ENCODE measurements around the gene STMP1. TPM values are rescaled to one million over a fixed set of nuclear protein-coding genes. Genes with fewer than 3 reads are reported as not detected.
"Not testable (repeated sequence)": the region's sequence is repeated elsewhere in the genome, so short reads cannot be mapped to it uniquely, and the experiment has no call there.

Gene STMP1
- total RNA-seq, 1 experiment from 2014 or later: 77.0 TPM

DNA sequence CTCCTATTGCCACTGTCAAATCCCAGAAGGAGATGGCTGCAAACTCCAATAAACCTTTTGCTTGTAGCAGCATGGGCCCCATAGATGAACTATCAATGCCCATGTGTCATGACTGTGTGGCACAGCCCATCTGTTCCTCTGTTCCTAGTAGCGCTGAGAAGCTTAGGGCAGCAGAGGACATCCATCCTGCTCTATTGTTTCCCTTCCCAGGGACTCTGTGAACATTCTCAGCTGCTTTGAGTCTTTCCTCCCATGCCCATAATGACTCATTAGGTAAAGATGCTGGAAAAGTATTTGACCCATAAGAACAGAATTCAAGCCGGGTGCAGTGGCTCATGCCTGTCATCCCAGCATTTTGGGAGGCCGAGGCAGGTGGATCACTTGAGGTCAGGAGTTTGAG is 28.3 kb downstream of the STMP1 start:
- POLR2A ChIA-PET (ENCODE audit: unreplicated experiment): no interaction called here
- H3K4me1 ChIP-seq (replicated peaks; ENCODE audit: insufficient read depth): no peaks in the 10 kb centered on the region
- DNase-seq: no peak
- no peak for TF ChIP-seq EZH2 (IDR thresholded peaks at IDR 0.05; ENCODE audit: low read depth)
- TF ChIP-seq, protein P1, sequence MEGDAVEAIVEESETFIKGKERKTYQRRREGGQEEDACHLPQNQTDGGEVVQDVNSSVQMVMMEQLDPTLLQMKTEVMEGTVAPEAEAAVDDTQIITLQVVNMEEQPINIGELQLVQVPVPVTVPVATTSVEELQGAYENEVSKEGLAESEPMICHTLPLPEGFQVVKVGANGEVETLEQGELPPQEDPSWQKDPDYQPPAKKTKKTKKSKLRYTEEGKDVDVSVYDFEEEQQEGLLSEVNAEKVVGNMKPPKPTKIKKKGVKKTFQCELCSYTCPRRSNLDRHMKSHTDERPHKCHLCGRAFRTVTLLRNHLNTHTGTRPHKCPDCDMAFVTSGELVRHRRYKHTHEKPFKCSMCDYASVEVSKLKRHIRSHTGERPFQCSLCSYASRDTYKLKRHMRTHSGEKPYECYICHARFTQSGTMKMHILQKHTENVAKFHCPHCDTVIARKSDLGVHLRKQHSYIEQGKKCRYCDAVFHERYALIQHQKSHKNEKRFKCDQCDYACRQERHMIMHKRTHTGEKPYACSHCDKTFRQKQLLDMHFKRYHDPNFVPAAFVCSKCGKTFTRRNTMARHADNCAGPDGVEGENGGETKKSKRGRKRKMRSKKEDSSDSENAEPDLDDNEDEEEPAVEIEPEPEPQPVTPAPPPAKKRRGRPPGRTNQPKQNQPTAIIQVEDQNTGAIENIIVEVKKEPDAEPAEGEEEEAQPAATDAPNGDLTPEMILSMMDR (conservative IDR thresholded peaks at IDR 0.05): no peak
- H4K20me1 ChIP-seq (ENCODE audit: insufficient read depth): no peaks in the 10 kb centered on the region; the same call in 1 of the 2 replicates
- BruUV-seq (replicated peaks): no TSS peak
- no peaks in the 10 kb centered on the region for H3K9me2 ChIP-seq (ENCODE audit: insufficient read depth)
- no peaks in the 10 kb centered on the region for H3F3A ChIP-seq (ENCODE audit: insufficient read depth, low read depth)
- H3K27ac ChIP-seq: no peak overlapping the region
- H3K27me3 ChIP-seq (ENCODE audit: insufficient read depth, low read depth): no peaks in the 10 kb centered on the region
- H3K4me3 ChIP-seq: no peak overlapping the region
- no peak overlapping the region for H2AFZ ChIP-seq
- no peaks in the 10 kb centered on the region for H3K36me3 ChIP-seq (ENCODE audit: low read depth)
- no peaks in the 10 kb centered on the region for H3K9me3 ChIP-seq (ENCODE audit: insufficient read depth, low read depth)
- no peak overlapping the region for H3K4me2 ChIP-seq
- CTCF ChIA-PET: no interaction called here
- H3K79me2 ChIP-seq (ENCODE audit: low read depth): no peaks in the 10 kb centered on the region
- intact Hi-C loops (cut with micrococcal nuclease; ENCODE audit: unreplicated experiment): no loop called here

DNA sequence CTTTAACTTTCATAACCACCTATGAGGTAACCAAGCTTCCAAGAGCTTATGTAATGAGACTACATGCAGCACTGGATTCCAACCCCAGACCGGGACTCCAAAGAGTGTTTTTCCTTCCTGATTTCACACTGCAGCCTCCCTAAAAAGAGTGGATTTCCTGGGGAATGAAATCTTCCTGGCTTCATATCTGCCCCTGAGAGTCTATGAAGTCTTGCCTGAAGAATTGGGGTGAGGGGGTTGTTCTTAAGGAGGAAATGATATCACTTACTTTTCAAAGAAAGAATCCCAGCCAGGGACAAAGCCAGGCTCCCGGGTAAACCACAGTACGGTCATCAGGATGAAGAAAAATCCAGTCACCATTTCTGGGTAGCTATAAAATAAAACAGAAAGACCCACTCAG is 29.7 kb downstream of the STMP1 start:
- CTCF ChIA-PET: no interaction called here
- Histone ChIP-seq H3K79me2 (ENCODE audit: low read depth) (no peaks in the 10 kb centered on the region), H2AFZ (no peak overlapping the region), H3K4me3 (no peak overlapping the region), H3K4me1 (replicated peaks; ENCODE audit: insufficient read depth) (no peaks in the 10 kb centered on the region), H3K36me3 (ENCODE audit: low read depth) (no peaks in the 10 kb centered on the region), H3K9me2 (ENCODE audit: insufficient read depth) (no peaks in the 10 kb centered on the region), H3K27me3 (ENCODE audit: insufficient read depth, low read depth) (no peaks in the 10 kb centered on the region), H3K9me3 (ENCODE audit: insufficient read depth, low read depth) (no peaks in the 10 kb centered on the region), H3F3A (ENCODE audit: insufficient read depth, low read depth) (no peaks in the 10 kb centered on the region), H3K4me2 (no peak overlapping the region), H3K27ac (no peak overlapping the region), H4K20me1 (ENCODE audit: insufficient read depth) (no peaks in the 10 kb centered on the region; the same call in 1 of the 2 replicates)
- TF ChIP-seq EZH2 (IDR thresholded peaks at IDR 0.05; ENCODE audit: low read depth): no peak
- TF ChIP-seq, protein P1 (conservative IDR thresholded peaks at IDR 0.05): no peak
- no peak for DNase-seq
- intact Hi-C loops (cut with micrococcal nuclease; ENCODE audit: unreplicated experiment): no loop called here
- POLR2A ChIA-PET (ENCODE audit: unreplicated experiment): no interaction called here
- no TSS peak for BruUV-seq (replicated peaks)

DNA sequence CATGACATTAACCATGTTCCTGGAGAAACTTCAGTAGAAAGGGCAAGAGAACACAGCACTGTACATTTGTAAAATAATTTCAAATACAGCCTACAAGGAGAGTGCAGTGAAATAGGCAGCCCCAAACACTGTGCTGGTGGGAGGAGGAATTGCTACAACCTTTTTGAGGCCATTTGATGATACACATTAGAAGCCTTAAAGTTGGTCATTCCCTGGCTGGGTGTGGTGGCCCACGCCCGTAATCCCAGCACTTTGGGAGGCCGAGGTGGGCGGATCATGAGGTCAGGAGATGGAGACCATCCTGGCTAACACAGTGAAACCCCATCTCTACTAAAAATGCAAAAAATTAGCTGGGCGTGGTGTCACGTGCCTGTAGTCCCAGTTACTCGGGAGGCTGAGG is 30.3 kb downstream of the STMP1 start:
- POLR2A ChIA-PET (ENCODE audit: unreplicated experiment); intact Hi-C loops (cut with micrococcal nuclease; ENCODE audit: unreplicated experiment); H2AFZ ChIP-seq: not testable (repeated sequence)

DNA sequence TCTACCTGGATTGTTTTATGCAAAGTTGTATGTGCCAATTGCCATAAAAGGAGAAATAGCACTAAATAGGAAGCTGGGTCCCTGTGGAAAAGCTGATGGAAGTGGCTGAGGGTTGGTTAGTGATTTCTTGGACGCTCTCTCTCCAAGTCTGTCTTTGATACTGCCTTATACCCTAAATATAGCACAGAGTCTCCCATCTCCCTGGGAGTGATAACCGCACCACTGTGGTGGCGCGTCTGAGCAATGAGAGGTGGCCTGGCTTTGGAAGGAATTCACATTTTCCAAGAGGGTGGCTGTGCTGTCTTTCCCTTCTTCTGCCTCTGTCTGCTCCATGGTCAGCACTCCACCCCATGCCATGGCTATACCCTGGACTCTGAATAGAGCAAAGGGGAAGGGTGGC is 31.2 kb downstream of the STMP1 start:
- no peak for DNase-seq
- no peak overlapping the region for H2AFZ ChIP-seq
- no peaks in the 10 kb centered on the region for H3K9me2 ChIP-seq (ENCODE audit: insufficient read depth)
- H3K4me1 ChIP-seq (replicated peaks; ENCODE audit: insufficient read depth): no peaks in the 10 kb centered on the region
- no peak for TF ChIP-seq EZH2 (IDR thresholded peaks at IDR 0.05; ENCODE audit: low read depth)
- TF ChIP-seq, protein P1 (conservative IDR thresholded peaks at IDR 0.05): no peak
- BruUV-seq (replicated peaks): no TSS peak
- no peaks in the 10 kb centered on the region for H3F3A ChIP-seq (ENCODE audit: insufficient read depth, low read depth)
- H3K4me3 ChIP-seq: no peak overlapping the region
- ChIA-PET CTCF (interaction anchor here (0.5 kb wide), 1 partner anchor 94 kb away, joined by 3 read pairs; no protein-coding TSS in a partner anchor), POLR2A (ENCODE audit: unreplicated experiment) (no interaction called here)
- H3K27me3 ChIP-seq (ENCODE audit: insufficient read depth, low read depth): no peaks in the 10 kb centered on the region
- H3K9me3 ChIP-seq (ENCODE audit: insufficient read depth, low read depth): no peaks in the 10 kb centered on the region
- intact Hi-C loops (cut with micrococcal nuclease; ENCODE audit: unreplicated experiment): no loop called here
- no peaks in the 10 kb centered on the region for H3K79me2 ChIP-seq (ENCODE audit: low read depth)
- no peak overlapping the region for H3K4me2 ChIP-seq
- no peaks in the 10 kb centered on the region for H4K20me1 ChIP-seq (ENCODE audit: insufficient read depth)
- H3K27ac ChIP-seq: no peak overlapping the region
- no peaks in the 10 kb centered on the region for H3K36me3 ChIP-seq (ENCODE audit: low read depth)

More for the DNA sequence above, 30.3 kb downstream of the STMP1 start:
- BruUV-seq (replicated peaks); H3K79me2 ChIP-seq (ENCODE audit: low read depth); H3K4me1 ChIP-seq (replicated peaks; ENCODE audit: insufficient read depth); H4K20me1 ChIP-seq (ENCODE audit: insufficient read depth); H3K36me3 ChIP-seq (ENCODE audit: low read depth); H3K9me2 ChIP-seq (ENCODE audit: insufficient read depth); H3F3A ChIP-seq (ENCODE audit: insufficient read depth, low read depth); H3K4me3 ChIP-seq; H3K4me2 ChIP-seq; H3K27ac ChIP-seq; H3K27me3 ChIP-seq (ENCODE audit: insufficient read depth, low read depth); DNase-seq; CTCF ChIA-PET; H3K9me3 ChIP-seq (ENCODE audit: insufficient read depth, low read depth): not testable (repeated sequence)

All from PC-9 (cell line).